Spleen (tissue), 7 donors: ENCODE results near the gene SYCP2.

Source experiments
- POLR2A ChIP-seq, 3 donors: fragments of 450-650 bp; IDR thresholded peaks; one replicate each; pipeline ENCODE4 v1.5.1; 2017; ENCODE audit warnings: antibody characterized with exemption in 3 of 3, mild to moderate bottlenecking in 1 of 3
- POLR2AphosphoS5 ChIP-seq, 3 donors: sonication (generic); formaldehyde crosslinking; IDR thresholded peaks; one replicate each; pipeline ENCODE4 v1.5.1; 2017; ENCODE audit warnings: antibody characterized with exemption in 3 of 3
- TF ChIP-seq, protein P1 (sequence below), 11 experiments: fragments of 200-600 bp in 7 of 11; fragments of 450-650 bp in 4 of 11; sonication (generic) in 4 of 11; IDR thresholded peaks in 8 of 11; conservative IDR thresholded peaks in 3 of 11; 1 replicate in 7 of 11; 2 replicates in 4 of 11; pipeline versions ENCODE4 v1.4.0 to v1.8.0; 2016 to 2021; ENCODE audit warnings: antibody characterized with exemption in 11 of 11, inconsistent platforms in 4 of 11, mild to moderate bottlenecking in 1 of 11
- donor health status: DM: no; HTN: no; CAD: no; lungs with moderate emphysema.
- donor health status: DM: no; HTN: no; CAD: no.
- donor health status: DM: no; HTN: no; CAD: no.

- TF ChIP-seq POLR2AphosphoS5 (IDR thresholded peaks at IDR 0.05) (no peak), POLR2A (IDR thresholded peaks at IDR 0.05) (no peak)
- TF ChIP-seq, protein P1, sequence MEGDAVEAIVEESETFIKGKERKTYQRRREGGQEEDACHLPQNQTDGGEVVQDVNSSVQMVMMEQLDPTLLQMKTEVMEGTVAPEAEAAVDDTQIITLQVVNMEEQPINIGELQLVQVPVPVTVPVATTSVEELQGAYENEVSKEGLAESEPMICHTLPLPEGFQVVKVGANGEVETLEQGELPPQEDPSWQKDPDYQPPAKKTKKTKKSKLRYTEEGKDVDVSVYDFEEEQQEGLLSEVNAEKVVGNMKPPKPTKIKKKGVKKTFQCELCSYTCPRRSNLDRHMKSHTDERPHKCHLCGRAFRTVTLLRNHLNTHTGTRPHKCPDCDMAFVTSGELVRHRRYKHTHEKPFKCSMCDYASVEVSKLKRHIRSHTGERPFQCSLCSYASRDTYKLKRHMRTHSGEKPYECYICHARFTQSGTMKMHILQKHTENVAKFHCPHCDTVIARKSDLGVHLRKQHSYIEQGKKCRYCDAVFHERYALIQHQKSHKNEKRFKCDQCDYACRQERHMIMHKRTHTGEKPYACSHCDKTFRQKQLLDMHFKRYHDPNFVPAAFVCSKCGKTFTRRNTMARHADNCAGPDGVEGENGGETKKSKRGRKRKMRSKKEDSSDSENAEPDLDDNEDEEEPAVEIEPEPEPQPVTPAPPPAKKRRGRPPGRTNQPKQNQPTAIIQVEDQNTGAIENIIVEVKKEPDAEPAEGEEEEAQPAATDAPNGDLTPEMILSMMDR (IDR thresholded peaks at IDR 0.05 in 8 of 11, conservative IDR thresholded peaks at IDR 0.05 in 3 of 11) = no peak
Measured at GRCh38 chr20:59945175-59945574, 11.7 kb upstream of the SYCP2 start.
